Astrocyte (in vitro differentiated cells and primary cell): Measurements from ENCODE around the gene TRIP12. TPM values are rescaled to one million over a fixed set of nuclear protein-coding genes. Genes with fewer than 3 reads are reported as not detected.

Experiments
- DNase-seq: peaks from one replicate; pipeline ENCODE4 v3.0.0-alpha.2; 2010; ENCODE audit warnings: low read depth
- FAIRE-seq: peaks from 2 replicates; lab custom pipeline; 2011; peaks lifted over from hg19 to GRCh38; lab: Jason Lieb, UNC
- H2AFZ ChIP-seq: 2 replicates; pipeline ENCODE4 v1.6.0; 2012; ENCODE audit warnings: low read depth, low read length, inconsistent platforms
- H3K27ac ChIP-seq: 2 replicates; pipeline ENCODE4 v1.5.1; 2011; ENCODE audit warnings: low read depth, low read length, inconsistent platforms
- H3K27me3 ChIP-seq: 2 replicates; pipeline ENCODE4 v1.6.0; 2011; ENCODE audit warnings: low read length, inconsistent platforms; ENCODE audit not compliant: insufficient read depth
- H3K36me3 ChIP-seq: 2 replicates; pipeline ENCODE4 v1.5.1; 2011; ENCODE audit warnings: low read length, inconsistent platforms; ENCODE audit not compliant: insufficient read depth
- H3K4me1 ChIP-seq: 2 replicates; pipeline ENCODE4 v1.5.1; 2011; ENCODE audit warnings: low read length, inconsistent platforms; ENCODE audit not compliant: insufficient read depth
- H3K4me2 ChIP-seq: 2 replicates; pipeline ENCODE4 v1.6.0; 2012; ENCODE audit warnings: low read length, inconsistent platforms
- H3K4me3 ChIP-seq: 2 replicates; pipeline ENCODE4 v1.5.1; 2011; ENCODE audit warnings: low read depth, mild to moderate bottlenecking, low read length, inconsistent platforms; ENCODE audit not compliant: insufficient read depth
- H3K79me2 ChIP-seq: 2 replicates; pipeline ENCODE4 v1.6.0; 2012; ENCODE audit warnings: mild to moderate bottlenecking, low read length, inconsistent platforms; ENCODE audit not compliant: insufficient read depth
- H3K9ac ChIP-seq: 2 replicates; pipeline ENCODE4 v1.6.0; 2012; ENCODE audit warnings: mild to moderate bottlenecking, low read length, inconsistent platforms
- H3K9me3 ChIP-seq: 2 replicates; pipeline ENCODE4 v1.5.1; 2012; ENCODE audit warnings: low read depth, mild to moderate bottlenecking, low read length, inconsistent platforms; ENCODE audit not compliant: insufficient read depth
- H4K20me1 ChIP-seq: 2 replicates; pipeline ENCODE4 v1.6.0; 2012; ENCODE audit warnings: low read length, inconsistent platforms; ENCODE audit not compliant: insufficient read depth
- H3K27ac Mint-ChIP-seq: one replicate; pipeline ENCODE4 v1.8.0; 2021; ENCODE audit warnings: mild to moderate bottlenecking, mixed read lengths; ENCODE audit not compliant: unreplicated experiment
- H3K27me3 Mint-ChIP-seq: one replicate; pipeline ENCODE4 v1.8.0; 2021; ENCODE audit warnings: low read depth, mixed read lengths; ENCODE audit not compliant: unreplicated experiment
- H3K36me3 Mint-ChIP-seq: one replicate; pipeline ENCODE4 v1.8.0; 2021; ENCODE audit warnings: low read depth, mixed read lengths; ENCODE audit not compliant: unreplicated experiment
- H3K4me1 Mint-ChIP-seq: one replicate; pipeline ENCODE4 v1.8.0; 2021; ENCODE audit warnings: low read depth, mixed read lengths; ENCODE audit not compliant: unreplicated experiment
- H3K4me3 Mint-ChIP-seq: one replicate; pipeline ENCODE4 v1.8.0; 2021; ENCODE audit warnings: mild to moderate bottlenecking, moderate library complexity, mixed read lengths; ENCODE audit not compliant: unreplicated experiment
- H3K9me3 Mint-ChIP-seq: one replicate; pipeline ENCODE4 v1.8.0; 2021; ENCODE audit warnings: mild to moderate bottlenecking, mixed read lengths; ENCODE audit not compliant: unreplicated experiment
- CTCF ChIP-seq: IDR thresholded peaks from 2 replicates; pipeline ENCODE4 v1.5.1; 2011; ENCODE audit warnings: low read depth, mild to moderate bottlenecking, inconsistent platforms, low read length, moderate library complexity; ENCODE audit not compliant: insufficient read depth
- EZH2 ChIP-seq: IDR thresholded peaks from 2 replicates; pipeline ENCODE4 v1.6.1; 2012; ENCODE audit warnings: mild to moderate bottlenecking, low read length, inconsistent platforms; ENCODE audit not compliant: insufficient read depth
- total RNA-seq: library from RNA; stranded (reverse); gene quantifications from 2 replicates; pipeline ENCODE4 v1.2.1, GENCODE V29; 2021

TRIP12 gene
- total RNA-seq, 1 donor from 2014 or later, result 379 TPM

- no peak for FAIRE-seq
- no peaks in the 10 kb centered on the region for H3K27me3 Mint-ChIP-seq
- peaks cover 81% of the 10 kb centered on the region for H4K20me1 ChIP-seq
Measured at GRCh38 chr2:229865033-229865432, 56.8 kb downstream of the TRIP12 start.

GRCh38 chr2:229861431-229861830 is 60.4 kb downstream of the TRIP12 start:
- peaks cover 9% of the 10 kb centered on the region for H3K36me3 Mint-ChIP-seq
- DNase-seq, result no peak
- FAIRE-seq, result no peak

More at GRCh38 chr2:229865033-229865432, 56.8 kb downstream of the TRIP12 start:
- no peak overlapping the region for H3K9ac ChIP-seq
- H3K4me3 ChIP-seq, result no peak overlapping the region
- H3K4me2 ChIP-seq, result no peak overlapping the region
- peaks cover 10% of the 10 kb centered on the region for H3K36me3 Mint-ChIP-seq
- no peak overlapping the region for H3K27ac ChIP-seq
- no peak for TF ChIP-seq EZH2
- TF ChIP-seq CTCF, result no peak
- no peak overlapping the region for H2AFZ ChIP-seq
- H3K27ac Mint-ChIP-seq, result no peak overlapping the region
- no peaks in the 10 kb centered on the region for H3K9me3 Mint-ChIP-seq
- no peak for DNase-seq
- H3K4me3 Mint-ChIP-seq, result no peak overlapping the region
- peaks cover 3% of the 10 kb centered on the region for H3K4me1 ChIP-seq
- peaks cover 98% of the 10 kb centered on the region for H3K79me2 ChIP-seq
- H3K4me1 Mint-ChIP-seq, result peaks cover 17% of the 10 kb centered on the region
- peaks cover 6% of the 10 kb centered on the region for H3K36me3 ChIP-seq
- H3K9me3 ChIP-seq, result no peaks in the 10 kb centered on the region
- no peaks in the 10 kb centered on the region for H3K27me3 ChIP-seq

More at GRCh38 chr2:229861431-229861830, 60.4 kb downstream of the TRIP12 start:
- H3K4me3 Mint-ChIP-seq, result no peak overlapping the region
- peaks cover 3% of the 10 kb centered on the region for H3K4me1 ChIP-seq
- H3K36me3 ChIP-seq, result peaks cover 12% of the 10 kb centered on the region
- H3K79me2 ChIP-seq, result peaks cover 95% of the 10 kb centered on the region
- H3K4me2 ChIP-seq, result no peak overlapping the region
- H3K4me3 ChIP-seq, result no peak overlapping the region
- no peak overlapping the region for H2AFZ ChIP-seq
- no peaks in the 10 kb centered on the region for H3K27me3 ChIP-seq
- H3K9me3 ChIP-seq, result no peaks in the 10 kb centered on the region
- no peak overlapping the region for H3K9ac ChIP-seq
- TF ChIP-seq EZH2 (no peak), CTCF (no peak)
- H3K27ac ChIP-seq, result no peak overlapping the region
- peaks cover 10% of the 10 kb centered on the region for H3K4me1 Mint-ChIP-seq
- peaks cover 67% of the 10 kb centered on the region for H4K20me1 ChIP-seq
- H3K27me3 Mint-ChIP-seq, result no peaks in the 10 kb centered on the region
- no peaks in the 10 kb centered on the region for H3K9me3 Mint-ChIP-seq
- no peak overlapping the region for H3K27ac Mint-ChIP-seq
